Spleen (tissue), 11 donors: ENCODE results near the gene CD82. TPM values are rescaled to one million over a fixed set of nuclear protein-coding genes. Genes with fewer than 3 reads are reported as not detected.
A peak's percentile ranks its signal among the peaks of the same experiment; 100 is the strongest.

Source experiments
- DNase-seq: peaks from one replicate; pipeline ENCODE4 v3.0.0-alpha.2; 2020
- H3K27ac ChIP-seq, 8 donors: fragments of 200-600 bp; sonication (generic) in 7 of 8; 1 replicate in 4 of 8; 2 replicates in 4 of 8; pipeline versions ENCODE4 v1.5.0 to v1.8.0; 2016 to 2021; ENCODE audit warnings: inconsistent platforms in 4 of 8, mild to moderate bottlenecking in 4 of 8, moderate library complexity in 1 of 8
- H3K27me3 ChIP-seq, 7 donors: fragments of 200-600 bp; sonication (generic) in 6 of 7; replicated peaks in 1 of 7; 1 replicate in 4 of 7; 2 replicates in 3 of 7; pipeline versions ENCODE4 v1.5.0 to v1.8.0; 2016 to 2021; ENCODE audit warnings: inconsistent platforms in 3 of 7, mild to moderate bottlenecking in 1 of 7
- H3K36me3 ChIP-seq, 6 donors: fragments of 200-600 bp; sonication (generic) in 5 of 6; 1 replicate in 4 of 6; 2 replicates in 2 of 6; pipeline versions ENCODE4 v1.5.0 to v1.8.0; 2016 to 2021; ENCODE audit warnings: inconsistent platforms in 2 of 6
- H3K4me1 ChIP-seq, 6 donors: fragments of 200-600 bp; sonication (generic) in 5 of 6; 1 replicate in 3 of 6; 2 replicates in 3 of 6; pipeline versions ENCODE4 v1.5.0 to v1.8.0; 2016 to 2021; ENCODE audit warnings: inconsistent platforms in 3 of 6
- H3K4me3 ChIP-seq, 8 donors: fragments of 200-600 bp; sonication (generic) in 7 of 8; 1 replicate in 4 of 8; 2 replicates in 4 of 8; pipeline versions ENCODE4 v1.5.0 to v1.8.0; 2016 to 2021; ENCODE audit warnings: inconsistent platforms in 4 of 8, mild to moderate bottlenecking in 4 of 8, moderate library complexity in 2 of 8
- H3K9me3 ChIP-seq, 8 donors: fragments of 200-600 bp; sonication (generic) in 7 of 8; 1 replicate in 4 of 8; 2 replicates in 4 of 8; pipeline versions ENCODE4 v1.5.0 to v1.8.0; 2016 to 2021; ENCODE audit warnings: inconsistent platforms in 4 of 8
- POLR2A ChIP-seq, 3 donors: fragments of 450-650 bp; IDR thresholded peaks; one replicate each; pipeline ENCODE4 v1.5.1; 2017; ENCODE audit warnings: antibody characterized with exemption in 3 of 3, mild to moderate bottlenecking in 1 of 3
- POLR2AphosphoS5 ChIP-seq, 3 donors: sonication (generic); formaldehyde crosslinking; IDR thresholded peaks; one replicate each; pipeline ENCODE4 v1.5.1; 2017; ENCODE audit warnings: antibody characterized with exemption in 3 of 3
- WGBS, 5 donors: extraction: QIAGEN DNeasy Blood & Tissue Kit in 3 of 5; methylation state at CpG; one replicate each; pipeline versions ENCODE4 v1.1.5 to v1.1.7; 2013 to 2018; 5-methylcytosine and 5-hydroxymethylcytosine counted together
- intact Hi-C: fragments of 100-400 bp; cut with DNase I; formaldehyde crosslinking; loops from one replicate; pipeline ENCODE4 v1.15.0; 2023; ENCODE audit warnings: low total_unique reads
- polyA plus RNA-seq, 3 donors: library from polyadenylated mRNA; stranded (reverse); fragments of 200-250 nt; gene quantifications; one replicate each; pipeline ENCODE4 v1.2.1, GENCODE V29; 2013
- total RNA-seq, 7 donors: library from RNA; depleted of rRNA in 3 of 7; stranded (reverse); fragments of >200 nt in 3 of 7; fragmentation: NEBNext Ultra II Directional in 4 of 7; extraction: Animal tissue kit (Norgen Biotek cat#: 25700) in 4 of 7; gene quantifications; one replicate each; pipeline versions ENCODE4 v1.1.0 to v1.2.1, GENCODE V29; 2016 to 2021
- TF ChIP-seq, protein P1 (sequence below), 11 experiments: fragments of 200-600 bp in 7 of 11; fragments of 450-650 bp in 4 of 11; sonication (generic) in 4 of 11; IDR thresholded peaks in 8 of 11; conservative IDR thresholded peaks in 3 of 11; 1 replicate in 7 of 11; 2 replicates in 4 of 11; pipeline versions ENCODE4 v1.4.0 to v1.8.0; 2016 to 2021; ENCODE audit warnings: antibody characterized with exemption in 11 of 11, inconsistent platforms in 4 of 11, mild to moderate bottlenecking in 1 of 11
- donor health status: healthy with polysubstance abuse.
- donor health status: DM: no; HTN: no; CAD: no; lungs with moderate emphysema.
- donor health status: DM: no; HTN: no; CAD: no.
- donor health status: Bipolar disorder and iron deficiency.
- donor health status: healthy.
- donor health status: DM: no; HTN: no; CAD: no.
- donor health status: DM: yes; HTN: yes; CAD: no.

Gene CD82
- total and polyA plus RNA-seq, 10 donors = 27.8 to 174 (median 95.2) TPM

DNA sequence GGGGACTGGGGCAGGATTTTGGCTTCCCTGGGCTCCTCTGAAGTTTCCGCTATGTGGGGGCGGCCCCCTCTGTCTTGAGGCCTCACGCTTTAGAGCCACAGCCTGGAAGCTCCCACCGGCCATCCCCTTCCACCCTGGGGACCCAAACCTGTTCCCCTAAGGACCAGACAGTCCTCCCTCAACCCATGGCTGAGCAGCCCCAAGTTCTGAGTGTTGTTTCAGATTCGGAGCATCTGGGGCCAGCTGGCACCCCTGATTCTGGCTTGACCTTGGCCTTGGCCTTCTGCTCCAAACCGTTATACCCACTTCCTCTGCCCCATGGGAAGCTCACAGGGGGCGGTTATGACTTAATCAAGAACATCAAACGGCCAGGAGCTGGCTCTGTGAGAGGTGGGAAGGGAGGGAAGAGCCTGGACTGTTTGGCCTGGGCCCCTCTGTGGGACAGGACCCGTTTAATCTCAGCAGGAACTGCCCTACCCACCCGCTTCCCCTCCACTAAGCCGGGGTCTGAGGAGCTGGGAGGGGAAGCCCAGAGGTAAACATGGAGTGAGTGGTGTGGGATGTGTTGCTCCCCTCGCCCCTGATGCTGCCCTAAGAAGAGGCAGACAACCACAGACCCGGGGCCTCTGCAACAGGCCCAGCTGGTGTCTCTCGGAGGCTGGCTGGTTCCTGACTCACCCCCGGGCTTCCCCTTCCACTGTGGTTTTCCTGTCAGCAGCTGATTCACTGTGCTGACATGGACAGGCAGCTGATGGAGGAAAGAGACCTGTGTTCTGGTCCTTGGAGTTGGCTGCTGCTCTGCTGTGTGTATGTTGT is 3.4 kb downstream of the CD82 start:
- Histone ChIP-seq H3K27ac (peak overlapping the region; percentile 31 to 95 (median 88)), H3K27me3 (no peaks in the 10 kb centered on the region), H3K36me3 (peaks cover 0 to 18% (median 0%) of the 10 kb centered on the region in 6 donors), H3K4me1 (peaks cover 45 to 96% (median 92%) of the 10 kb centered on the region in 6 donors), H3K9me3 (no peaks in the 10 kb centered on the region), H3K4me3 (peak overlapping the region in 5 of 8 donors; percentile 11 to 76 (median 22))
- intact Hi-C loops = loop anchor here (5.0 kb wide), 1 partner anchor 33 kb away; no protein-coding TSS in a partner anchor
- WGBS, 5 donors = 8 to 14% (median 13%) methylated on average over 10 to 15 of the region's 15 CpGs
- TF ChIP-seq, protein P1, sequence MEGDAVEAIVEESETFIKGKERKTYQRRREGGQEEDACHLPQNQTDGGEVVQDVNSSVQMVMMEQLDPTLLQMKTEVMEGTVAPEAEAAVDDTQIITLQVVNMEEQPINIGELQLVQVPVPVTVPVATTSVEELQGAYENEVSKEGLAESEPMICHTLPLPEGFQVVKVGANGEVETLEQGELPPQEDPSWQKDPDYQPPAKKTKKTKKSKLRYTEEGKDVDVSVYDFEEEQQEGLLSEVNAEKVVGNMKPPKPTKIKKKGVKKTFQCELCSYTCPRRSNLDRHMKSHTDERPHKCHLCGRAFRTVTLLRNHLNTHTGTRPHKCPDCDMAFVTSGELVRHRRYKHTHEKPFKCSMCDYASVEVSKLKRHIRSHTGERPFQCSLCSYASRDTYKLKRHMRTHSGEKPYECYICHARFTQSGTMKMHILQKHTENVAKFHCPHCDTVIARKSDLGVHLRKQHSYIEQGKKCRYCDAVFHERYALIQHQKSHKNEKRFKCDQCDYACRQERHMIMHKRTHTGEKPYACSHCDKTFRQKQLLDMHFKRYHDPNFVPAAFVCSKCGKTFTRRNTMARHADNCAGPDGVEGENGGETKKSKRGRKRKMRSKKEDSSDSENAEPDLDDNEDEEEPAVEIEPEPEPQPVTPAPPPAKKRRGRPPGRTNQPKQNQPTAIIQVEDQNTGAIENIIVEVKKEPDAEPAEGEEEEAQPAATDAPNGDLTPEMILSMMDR (IDR thresholded peaks at IDR 0.05 in 8 of 11, conservative IDR thresholded peaks at IDR 0.05 in 3 of 11) = no peak
- TF ChIP-seq POLR2A (IDR thresholded peaks at IDR 0.05) (peak in 1 of 3 donors; percentile 29), POLR2AphosphoS5 (IDR thresholded peaks at IDR 0.05) (peak; percentile 79 to 90 (median 81))
- peak; percentile 95 for DNase-seq

DNA sequence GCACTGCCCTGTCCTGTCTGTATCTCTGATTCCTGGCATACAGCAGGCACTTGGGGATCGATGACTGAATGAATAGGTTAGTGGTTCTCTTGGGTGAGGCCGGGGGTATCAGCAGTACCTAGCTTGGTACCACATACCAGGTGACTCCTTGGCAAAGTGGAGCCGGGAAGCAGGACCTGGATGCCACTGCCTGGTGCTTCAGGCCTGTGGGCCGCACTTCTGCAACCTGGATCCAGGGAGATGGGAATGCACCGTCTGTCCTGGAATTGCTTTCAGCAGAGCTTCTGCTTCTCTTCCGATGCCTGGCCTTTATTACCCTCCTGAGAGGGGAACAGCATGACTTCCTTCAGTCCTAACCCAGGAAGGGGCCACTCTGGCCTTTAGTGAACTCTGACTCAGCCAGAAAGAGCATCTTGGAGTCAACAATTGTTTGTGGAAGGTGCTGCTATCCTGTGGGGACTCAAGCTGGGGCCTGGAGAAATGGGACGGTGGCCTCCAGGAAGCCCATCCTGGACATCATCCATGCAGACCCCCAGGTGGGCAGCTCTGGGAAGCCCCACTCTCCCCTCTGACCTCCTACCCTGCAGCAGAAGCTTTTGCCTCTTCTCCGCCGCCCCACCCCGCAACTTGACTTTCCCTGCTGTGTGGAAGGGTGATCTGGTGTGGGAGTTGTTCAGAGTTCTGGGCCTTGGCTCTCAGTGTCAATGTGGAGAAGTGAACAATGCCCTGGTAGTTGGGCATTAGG is 5.1 kb downstream of the CD82 start:
- intact Hi-C loops = no loop called here
- Histone ChIP-seq H3K4me1 (peaks cover 40 to 100% (median 99%) of the 10 kb centered on the region in 6 donors), H3K4me3 (peak overlapping the region in 1 of 8 donors; percentile 76), H3K27me3 (no peaks in the 10 kb centered on the region), H3K36me3 (peaks cover 0 to 23% (median 0%) of the 10 kb centered on the region in 6 donors), H3K27ac (peak overlapping the region; percentile 14 to 95 (median 88)), H3K9me3 (no peaks in the 10 kb centered on the region)
- TF ChIP-seq, protein P1 (IDR thresholded peaks at IDR 0.05 in 8 of 11, conservative IDR thresholded peaks at IDR 0.05 in 3 of 11) = no peak
- TF ChIP-seq POLR2AphosphoS5 (IDR thresholded peaks at IDR 0.05) = peak in 2 of 3 donors; percentile 9 to 70
- no peak for TF ChIP-seq POLR2A (IDR thresholded peaks at IDR 0.05)
- DNase-seq = peak; percentile 81
- 68 to 85% (median 77%) methylated on average over 9 to 10 of the region's 10 CpGs for WGBS, 5 donors

DNA sequence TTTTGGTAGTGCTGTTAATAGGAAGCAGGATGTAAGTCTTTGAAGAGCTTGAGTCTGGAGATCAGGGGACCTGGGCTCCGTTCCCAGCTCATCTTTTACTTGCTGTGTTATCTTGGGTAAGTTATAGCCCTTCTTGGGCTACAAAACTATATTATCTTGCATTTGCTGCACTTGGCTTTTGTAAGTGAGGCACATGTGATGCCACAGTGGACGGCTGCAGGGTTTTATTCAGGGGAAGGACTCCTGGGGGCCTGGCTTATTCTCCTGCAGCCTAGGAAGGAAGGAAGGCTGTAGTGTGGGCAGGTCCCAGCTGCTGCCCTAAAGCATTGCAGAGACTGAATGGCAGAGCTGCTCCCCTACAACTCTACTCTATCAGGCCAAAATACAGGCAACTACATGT is 6.4 kb downstream of the CD82 start:
- 21 to 49% (median 33%) methylated on average over 2 of the region's 2 CpGs for WGBS, 5 donors

More for the DNA sequence above, 6.4 kb downstream of the CD82 start:
- TF ChIP-seq, protein P1 (IDR thresholded peaks at IDR 0.05 in 8 of 11, conservative IDR thresholded peaks at IDR 0.05 in 3 of 11) = no peak
- TF ChIP-seq POLR2A (IDR thresholded peaks at IDR 0.05) (no peak), POLR2AphosphoS5 (IDR thresholded peaks at IDR 0.05) (no peak)
- Histone ChIP-seq H3K4me3 (no peak overlapping the region), H3K27ac (peak overlapping the region in 6 of 8 donors; percentile 84 to 95 (median 90)), H3K27me3 (no peaks in the 10 kb centered on the region), H3K9me3 (no peaks in the 10 kb centered on the region), H3K4me1 (peaks cover 40 to 100% (median 99%) of the 10 kb centered on the region in 6 donors), H3K36me3 (peaks cover 0 to 33% (median 0%) of the 10 kb centered on the region in 6 donors)
- intact Hi-C loops = no loop called here
- DNase-seq = peak; percentile 51
